ENCODE data around the gene PAX6.
A peak's percentile ranks its signal among the peaks of the same experiment; 100 is the strongest.

The PAX6 gene

DNA sequence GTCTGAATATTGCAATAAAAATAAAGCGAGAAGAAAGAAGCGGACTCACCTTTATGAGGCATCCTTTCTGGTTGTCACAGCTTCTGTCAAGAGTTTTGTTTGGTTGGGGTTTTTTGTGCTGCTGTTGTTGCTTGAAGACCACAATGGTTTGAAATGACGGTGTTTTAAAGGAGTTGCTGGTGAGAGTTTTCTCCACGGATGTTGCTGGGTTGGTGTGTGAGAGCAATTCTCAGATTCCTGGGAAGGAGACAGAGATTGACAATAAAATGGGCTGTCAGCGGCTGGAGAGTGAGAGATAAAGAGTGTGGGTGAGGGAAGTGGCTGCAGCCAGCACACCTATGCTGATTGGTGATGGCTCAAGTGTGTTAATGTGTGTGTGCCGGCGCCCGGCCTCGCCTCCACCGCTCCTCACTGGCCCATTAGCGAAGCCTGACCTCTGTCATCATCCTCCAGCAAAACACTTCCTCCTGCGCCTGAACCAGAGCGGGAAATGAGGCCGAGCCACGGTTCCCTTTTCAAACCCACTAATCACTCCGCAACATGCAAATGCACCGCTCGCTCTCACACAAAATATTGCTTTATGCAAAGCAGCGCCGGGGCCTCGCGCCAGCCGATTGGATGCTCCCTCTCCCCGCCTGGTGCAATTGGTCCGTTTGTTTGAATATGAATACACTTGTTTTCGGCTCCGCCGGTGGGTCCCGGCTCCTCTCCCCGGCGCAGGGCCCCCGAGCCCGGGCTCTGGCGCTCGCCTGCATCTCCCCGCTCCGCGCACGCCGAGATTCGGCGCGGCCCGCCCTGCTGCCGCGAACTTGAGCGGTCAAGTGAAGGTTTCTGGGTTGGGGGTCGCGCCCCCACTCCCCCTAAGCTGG, at the start of gene PAX6:
TSS of gene PAX6 (minus strand) at position 544 of the 869 bp plus-strand sequence. CDS start 4,911 bp downstream, outside the sequence.
- peak within 1 kb of the TSS; percentile 53 to 57 for H3K4me3 ChIP-seq (ENCODE audit: low read length in 2 of 2)
- H3K27ac ChIP-seq (ENCODE audit: low read depth in 2 of 2, low read length in 2 of 2): no peak within 1 kb of the TSS
- no peak within 1 kb of the TSS for H3K9ac ChIP-seq (ENCODE audit: low read depth in 1 of 2, low read length in 2 of 2)
- H3K9me3 ChIP-seq (ENCODE audit: control insufficient read depth in 2 of 2, low read length in 2 of 2): no peaks in the 10 kb centered on the region
- peaks cover 83 to 90% of the 10 kb centered on the region in 2 donors for H3K27me3 ChIP-seq (ENCODE audit: control insufficient read depth in 2 of 2, insufficient read depth in 2 of 2, low read length in 2 of 2)
- H3K36me3 ChIP-seq (ENCODE audit: control insufficient read depth in 2 of 2, insufficient read depth in 2 of 2, low read length in 2 of 2): no peaks in the 10 kb centered on the region
- H3K4me1 ChIP-seq (ENCODE audit: control insufficient read depth in 2 of 2, insufficient read depth in 2 of 2, low read length in 2 of 2): peaks cover 26 to 36% of the 10 kb centered on the region in 2 donors

DNA sequence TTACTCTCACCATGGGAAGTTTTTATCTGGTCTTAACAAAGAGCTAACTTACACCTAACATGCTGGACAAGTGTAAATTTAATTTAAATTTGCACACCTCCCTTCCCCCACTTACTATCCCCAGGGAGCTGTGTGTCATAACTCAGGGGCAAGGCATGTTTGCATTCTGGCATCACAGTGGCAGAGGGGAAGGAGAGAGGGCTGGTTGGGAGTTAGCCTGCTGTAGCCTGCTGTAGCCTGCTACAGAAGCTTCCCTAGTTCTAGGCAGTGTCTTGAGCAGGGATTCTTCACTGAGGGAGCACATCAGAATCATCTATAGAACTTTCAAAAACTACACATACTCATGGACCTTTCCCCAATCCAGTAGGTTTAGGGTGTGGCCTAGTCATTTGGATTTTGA, 49.3 kb upstream of the PAX6 start:
- H3K27me3 ChIP-seq (ENCODE audit: control insufficient read depth in 2 of 2, insufficient read depth in 2 of 2, low read length in 2 of 2): peaks cover 0 to 7% of the 10 kb centered on the region in 2 donors
- H3K9me3 ChIP-seq (ENCODE audit: control insufficient read depth in 2 of 2, low read length in 2 of 2): no peaks in the 10 kb centered on the region

DNA sequence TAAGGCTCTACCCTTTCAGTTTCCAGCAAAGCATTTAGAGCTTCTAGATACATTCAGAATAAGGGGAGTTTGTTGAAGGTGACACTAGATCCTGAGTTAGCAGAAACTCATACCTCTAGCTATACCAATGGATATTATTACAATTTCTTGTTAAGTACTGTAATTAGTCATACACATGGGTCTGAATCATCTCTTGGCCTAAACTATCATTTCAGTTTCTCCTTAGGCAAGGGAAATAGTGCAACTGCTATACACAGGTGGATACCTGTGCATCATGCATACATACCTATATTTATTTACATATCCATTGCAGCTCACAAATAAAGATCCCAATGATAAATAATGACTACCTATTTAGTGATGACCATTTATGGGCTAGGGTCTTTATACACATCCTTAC, 45.1 kb upstream of the PAX6 start:
- no peak overlapping the region for H3K27ac ChIP-seq (ENCODE audit: low read depth in 2 of 2, low read length in 2 of 2)
- H3K9me3 ChIP-seq (ENCODE audit: control insufficient read depth in 2 of 2, low read length in 2 of 2): no peaks in the 10 kb centered on the region
- no peaks in the 10 kb centered on the region for H3K27me3 ChIP-seq (ENCODE audit: control insufficient read depth in 2 of 2, insufficient read depth in 2 of 2, low read length in 2 of 2)
- H3K9ac ChIP-seq (ENCODE audit: low read depth in 1 of 2, low read length in 2 of 2): no peak overlapping the region
- H3K4me3 ChIP-seq (ENCODE audit: low read length in 2 of 2): no peak overlapping the region
- no peaks in the 10 kb centered on the region for H3K36me3 ChIP-seq (ENCODE audit: control insufficient read depth in 2 of 2, insufficient read depth in 2 of 2, low read length in 2 of 2)
- no peaks in the 10 kb centered on the region for H3K4me1 ChIP-seq (ENCODE audit: control insufficient read depth in 2 of 2, insufficient read depth in 2 of 2, low read length in 2 of 2)

More for the DNA sequence above, 49.3 kb upstream of the PAX6 start:
- no peak overlapping the region for H3K4me3 ChIP-seq (ENCODE audit: low read length in 2 of 2)
- H3K27ac ChIP-seq (ENCODE audit: low read depth in 2 of 2, low read length in 2 of 2): no peak overlapping the region
- H3K9ac ChIP-seq (ENCODE audit: low read depth in 1 of 2, low read length in 2 of 2): no peak overlapping the region
- no peaks in the 10 kb centered on the region for H3K4me1 ChIP-seq (ENCODE audit: control insufficient read depth in 2 of 2, insufficient read depth in 2 of 2, low read length in 2 of 2)
- no peaks in the 10 kb centered on the region for H3K36me3 ChIP-seq (ENCODE audit: control insufficient read depth in 2 of 2, insufficient read depth in 2 of 2, low read length in 2 of 2)

DNA sequence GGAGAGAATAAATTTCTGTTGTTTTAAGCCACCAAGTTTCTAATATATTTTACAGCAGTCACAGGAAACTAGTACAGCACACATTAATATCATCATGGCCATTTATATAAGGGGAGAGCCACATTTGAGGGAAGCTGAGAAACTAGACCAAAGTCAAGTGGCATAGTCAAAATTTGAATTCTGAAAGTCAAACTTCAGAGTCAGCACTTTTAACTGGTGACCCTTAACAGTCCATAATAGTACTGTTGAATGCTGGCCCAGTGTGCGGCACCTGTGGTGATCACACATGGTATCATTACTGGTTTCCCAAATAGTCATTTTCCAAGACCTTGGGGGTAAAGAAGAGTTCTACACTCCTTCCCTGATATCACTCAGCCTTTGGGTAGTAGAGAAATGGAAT, 44.3 kb upstream of the PAX6 start:
- H3K9me3 ChIP-seq (ENCODE audit: control insufficient read depth in 2 of 2, low read length in 2 of 2): no peaks in the 10 kb centered on the region
- H3K36me3 ChIP-seq (ENCODE audit: control insufficient read depth in 2 of 2, insufficient read depth in 2 of 2, low read length in 2 of 2): no peaks in the 10 kb centered on the region
- H3K4me3 ChIP-seq (ENCODE audit: low read length in 2 of 2): no peak overlapping the region
- H3K9ac ChIP-seq (ENCODE audit: low read depth in 1 of 2, low read length in 2 of 2): no peak overlapping the region
- no peaks in the 10 kb centered on the region for H3K4me1 ChIP-seq (ENCODE audit: control insufficient read depth in 2 of 2, insufficient read depth in 2 of 2, low read length in 2 of 2)
- no peak overlapping the region for H3K27ac ChIP-seq (ENCODE audit: low read depth in 2 of 2, low read length in 2 of 2)
- no peaks in the 10 kb centered on the region for H3K27me3 ChIP-seq (ENCODE audit: control insufficient read depth in 2 of 2, insufficient read depth in 2 of 2, low read length in 2 of 2)

DNA sequence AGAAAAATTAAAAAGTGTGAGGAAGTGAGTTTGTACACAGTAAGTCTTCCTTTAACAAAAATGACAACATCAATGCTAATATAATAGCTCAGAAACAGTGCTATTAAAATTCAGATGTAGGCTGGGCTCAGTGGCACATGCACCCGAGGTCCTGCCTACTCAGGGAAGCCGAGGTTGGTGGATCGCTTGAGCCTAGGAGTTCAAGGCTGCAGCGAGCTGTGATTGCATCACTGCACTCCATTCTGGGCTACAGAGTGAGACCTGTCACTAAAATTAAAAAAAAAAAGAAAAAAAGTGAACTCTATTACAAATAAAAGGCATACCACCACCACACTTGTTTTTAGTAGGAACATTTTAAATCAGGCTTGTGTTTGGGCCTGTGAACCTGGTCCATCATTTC, 39.2 kb upstream of the PAX6 start:
- no peaks in the 10 kb centered on the region for H3K4me1 ChIP-seq (ENCODE audit: control insufficient read depth in 2 of 2, insufficient read depth in 2 of 2, low read length in 2 of 2)
- no peaks in the 10 kb centered on the region for H3K27me3 ChIP-seq (ENCODE audit: control insufficient read depth in 2 of 2, insufficient read depth in 2 of 2, low read length in 2 of 2)
- H3K4me3 ChIP-seq (ENCODE audit: low read length in 2 of 2): no peak overlapping the region
- H3K27ac ChIP-seq (ENCODE audit: low read depth in 2 of 2, low read length in 2 of 2): no peak overlapping the region
- H3K9me3 ChIP-seq (ENCODE audit: control insufficient read depth in 2 of 2, low read length in 2 of 2): no peaks in the 10 kb centered on the region
- H3K36me3 ChIP-seq (ENCODE audit: control insufficient read depth in 2 of 2, insufficient read depth in 2 of 2, low read length in 2 of 2): no peaks in the 10 kb centered on the region
- H3K9ac ChIP-seq (ENCODE audit: low read depth in 1 of 2, low read length in 2 of 2): no peak overlapping the region

DNA sequence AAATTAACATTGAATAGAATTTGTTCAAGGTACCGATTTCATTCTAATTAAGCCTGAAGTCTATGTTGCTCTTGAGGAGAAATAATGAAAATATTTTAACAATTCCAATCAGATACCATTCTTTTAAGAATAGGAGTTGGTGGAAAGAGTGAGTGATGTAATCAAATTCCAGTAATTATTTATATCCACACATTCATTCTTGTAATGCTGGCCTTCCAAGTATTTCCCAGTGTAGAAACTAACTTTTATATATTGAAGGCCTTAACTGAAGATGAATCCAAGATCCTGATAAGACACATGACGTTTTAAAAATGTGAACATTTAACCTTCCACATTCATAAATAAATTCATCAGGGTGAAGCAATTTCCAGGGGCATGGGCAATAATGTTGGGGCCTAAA, 36.6 kb upstream of the PAX6 start:
- Histone ChIP-seq H3K27ac (ENCODE audit: low read depth in 2 of 2, low read length in 2 of 2) (no peak overlapping the region), H3K36me3 (ENCODE audit: control insufficient read depth in 2 of 2, insufficient read depth in 2 of 2, low read length in 2 of 2) (no peaks in the 10 kb centered on the region), H3K27me3 (ENCODE audit: control insufficient read depth in 2 of 2, insufficient read depth in 2 of 2, low read length in 2 of 2) (peaks cover 0 to 2% of the 10 kb centered on the region in 2 donors), H3K4me3 (ENCODE audit: low read length in 2 of 2) (no peak overlapping the region), H3K9ac (ENCODE audit: low read depth in 1 of 2, low read length in 2 of 2) (no peak overlapping the region), H3K4me1 (ENCODE audit: control insufficient read depth in 2 of 2, insufficient read depth in 2 of 2, low read length in 2 of 2) (no peaks in the 10 kb centered on the region), H3K9me3 (ENCODE audit: control insufficient read depth in 2 of 2, low read length in 2 of 2) (no peaks in the 10 kb centered on the region)

DNA sequence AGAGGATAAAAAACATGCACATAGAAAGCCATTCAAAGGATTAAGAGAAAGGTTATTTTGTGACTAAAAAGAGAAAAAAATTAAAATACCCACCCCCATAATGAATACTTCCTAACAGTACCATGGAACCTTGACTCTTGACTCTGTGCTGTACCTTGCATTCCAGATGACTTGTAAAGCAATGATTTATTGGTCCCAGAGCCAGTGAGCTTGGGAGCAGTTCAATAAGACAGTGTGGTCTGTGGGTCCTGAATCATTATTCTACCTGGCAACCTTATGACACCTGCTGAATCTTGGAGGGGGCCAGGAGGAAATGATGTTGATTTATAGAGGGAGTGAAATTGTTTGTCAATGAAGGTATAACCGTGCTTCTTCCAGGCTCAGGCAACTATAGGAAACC, 34.2 kb upstream of the PAX6 start:
- Histone ChIP-seq H3K4me1 (ENCODE audit: control insufficient read depth in 2 of 2, insufficient read depth in 2 of 2, low read length in 2 of 2) (no peaks in the 10 kb centered on the region), H3K27me3 (ENCODE audit: control insufficient read depth in 2 of 2, insufficient read depth in 2 of 2, low read length in 2 of 2) (peaks cover 0 to 4% of the 10 kb centered on the region in 2 donors), H3K4me3 (ENCODE audit: low read length in 2 of 2) (no peak overlapping the region), H3K9ac (ENCODE audit: low read depth in 1 of 2, low read length in 2 of 2) (no peak overlapping the region), H3K36me3 (ENCODE audit: control insufficient read depth in 2 of 2, insufficient read depth in 2 of 2, low read length in 2 of 2) (no peaks in the 10 kb centered on the region), H3K27ac (ENCODE audit: low read depth in 2 of 2, low read length in 2 of 2) (no peak overlapping the region), H3K9me3 (ENCODE audit: control insufficient read depth in 2 of 2, low read length in 2 of 2) (no peaks in the 10 kb centered on the region)

DNA sequence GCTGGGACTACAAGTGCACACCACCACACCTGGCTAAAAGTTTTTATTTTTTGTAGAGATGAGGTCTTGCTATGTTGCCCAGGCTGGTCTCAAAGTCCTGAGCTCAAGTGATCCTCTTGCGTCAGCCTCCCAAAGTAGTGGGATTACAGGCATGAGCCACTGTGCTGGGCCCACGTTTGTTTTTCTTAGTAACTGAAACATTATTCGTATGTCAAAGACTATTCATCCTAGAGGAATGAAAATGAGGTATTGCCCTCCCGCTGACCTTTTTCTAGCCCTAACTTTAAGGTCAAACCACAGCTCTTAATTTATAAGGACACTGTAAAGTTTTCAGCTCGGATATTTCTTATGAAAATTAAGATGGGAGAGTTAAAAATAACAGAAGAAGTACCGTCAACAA, 33.2 kb upstream of the PAX6 start:
- Histone ChIP-seq H3K27ac (ENCODE audit: low read depth in 2 of 2, low read length in 2 of 2) (no peak overlapping the region), H3K9me3 (ENCODE audit: control insufficient read depth in 2 of 2, low read length in 2 of 2) (no peaks in the 10 kb centered on the region), H3K27me3 (ENCODE audit: control insufficient read depth in 2 of 2, insufficient read depth in 2 of 2, low read length in 2 of 2) (peaks cover 0 to 4% of the 10 kb centered on the region in 2 donors), H3K4me1 (ENCODE audit: control insufficient read depth in 2 of 2, insufficient read depth in 2 of 2, low read length in 2 of 2) (no peaks in the 10 kb centered on the region), H3K36me3 (ENCODE audit: control insufficient read depth in 2 of 2, insufficient read depth in 2 of 2, low read length in 2 of 2) (no peaks in the 10 kb centered on the region), H3K4me3 (ENCODE audit: low read length in 2 of 2) (no peak overlapping the region), H3K9ac (ENCODE audit: low read depth in 1 of 2, low read length in 2 of 2) (no peak overlapping the region)

DNA sequence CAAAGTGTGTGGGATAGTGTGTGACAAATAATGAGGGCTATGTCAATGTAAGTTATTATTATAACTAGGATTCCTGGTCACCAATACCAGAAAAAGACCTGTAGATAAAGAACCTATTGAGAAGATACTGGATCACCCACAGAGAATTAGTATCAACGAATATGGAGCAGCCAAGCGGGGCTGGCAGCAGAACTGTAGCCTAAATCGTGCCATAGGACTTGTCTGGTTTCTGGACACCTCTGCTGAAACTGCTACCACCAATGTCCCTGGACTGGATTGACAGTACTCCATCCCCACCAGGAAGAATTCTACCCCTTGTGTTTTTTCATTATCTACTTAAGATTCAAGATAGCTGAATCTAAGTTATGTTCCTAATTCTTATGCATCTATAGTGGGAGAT, 30.3 kb upstream of the PAX6 start:
- H3K27ac ChIP-seq (ENCODE audit: low read depth in 2 of 2, low read length in 2 of 2): no peak overlapping the region
- H3K9me3 ChIP-seq (ENCODE audit: control insufficient read depth in 2 of 2, low read length in 2 of 2): no peaks in the 10 kb centered on the region
- H3K9ac ChIP-seq (ENCODE audit: low read depth in 1 of 2, low read length in 2 of 2): no peak overlapping the region
- H3K4me3 ChIP-seq (ENCODE audit: low read length in 2 of 2): no peak overlapping the region
- H3K27me3 ChIP-seq (ENCODE audit: control insufficient read depth in 2 of 2, insufficient read depth in 2 of 2, low read length in 2 of 2): peaks cover 0 to 9% of the 10 kb centered on the region in 2 donors
- no peaks in the 10 kb centered on the region for H3K4me1 ChIP-seq (ENCODE audit: control insufficient read depth in 2 of 2, insufficient read depth in 2 of 2, low read length in 2 of 2)
- H3K36me3 ChIP-seq (ENCODE audit: control insufficient read depth in 2 of 2, insufficient read depth in 2 of 2, low read length in 2 of 2): no peaks in the 10 kb centered on the region

DNA sequence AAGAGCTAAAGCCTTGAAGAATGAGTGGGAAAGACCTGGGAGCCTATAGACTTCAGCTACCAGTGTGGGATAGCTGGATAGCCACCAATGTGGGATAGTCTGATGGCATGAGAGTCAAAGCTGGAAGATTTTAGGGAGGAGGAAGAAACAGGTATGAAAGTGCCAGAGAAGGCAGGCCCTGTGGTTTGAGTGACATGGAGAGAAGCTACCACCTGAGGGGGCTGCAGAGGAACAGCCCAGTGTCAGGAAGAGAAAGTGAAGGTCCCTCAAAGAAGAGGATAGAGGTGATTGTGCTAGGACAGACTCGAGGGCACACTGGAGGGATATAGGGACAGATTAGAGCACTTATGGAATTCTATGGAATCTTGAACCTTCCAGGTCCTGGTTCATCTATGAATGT, 23.1 kb upstream of the PAX6 start:
- H3K9ac ChIP-seq (ENCODE audit: low read depth in 1 of 2, low read length in 2 of 2): no peak overlapping the region
- no peak overlapping the region for H3K27ac ChIP-seq (ENCODE audit: low read depth in 2 of 2, low read length in 2 of 2)
- peaks cover 13 to 18% of the 10 kb centered on the region in 2 donors for H3K27me3 ChIP-seq (ENCODE audit: control insufficient read depth in 2 of 2, insufficient read depth in 2 of 2, low read length in 2 of 2)

More for the DNA sequence above, 23.1 kb upstream of the PAX6 start:
- Histone ChIP-seq H3K4me1 (ENCODE audit: control insufficient read depth in 2 of 2, insufficient read depth in 2 of 2, low read length in 2 of 2) (no peaks in the 10 kb centered on the region), H3K36me3 (ENCODE audit: control insufficient read depth in 2 of 2, insufficient read depth in 2 of 2, low read length in 2 of 2) (no peaks in the 10 kb centered on the region), H3K4me3 (ENCODE audit: low read length in 2 of 2) (no peak overlapping the region), H3K9me3 (ENCODE audit: control insufficient read depth in 2 of 2, low read length in 2 of 2) (no peaks in the 10 kb centered on the region)
